Hypothalamus (tissue), 51 donors: ENCODE measurements around the gene CCT8.
A peak's percentile ranks its signal among the peaks of the same experiment; 100 is the strongest.

Source experiments
- DNase-seq, 51 donors: peaks; one replicate each; lab custom pipeline; 2025; lab: John Stamatoyannopoulos, UW

The CCT8 gene, protein sequence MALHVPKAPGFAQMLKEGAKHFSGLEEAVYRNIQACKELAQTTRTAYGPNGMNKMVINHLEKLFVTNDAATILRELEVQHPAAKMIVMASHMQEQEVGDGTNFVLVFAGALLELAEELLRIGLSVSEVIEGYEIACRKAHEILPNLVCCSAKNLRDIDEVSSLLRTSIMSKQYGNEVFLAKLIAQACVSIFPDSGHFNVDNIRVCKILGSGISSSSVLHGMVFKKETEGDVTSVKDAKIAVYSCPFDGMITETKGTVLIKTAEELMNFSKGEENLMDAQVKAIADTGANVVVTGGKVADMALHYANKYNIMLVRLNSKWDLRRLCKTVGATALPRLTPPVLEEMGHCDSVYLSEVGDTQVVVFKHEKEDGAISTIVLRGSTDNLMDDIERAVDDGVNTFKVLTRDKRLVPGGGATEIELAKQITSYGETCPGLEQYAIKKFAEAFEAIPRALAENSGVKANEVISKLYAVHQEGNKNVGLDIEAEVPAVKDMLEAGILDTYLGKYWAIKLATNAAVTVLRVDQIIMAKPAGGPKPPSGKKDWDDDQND

DNA sequence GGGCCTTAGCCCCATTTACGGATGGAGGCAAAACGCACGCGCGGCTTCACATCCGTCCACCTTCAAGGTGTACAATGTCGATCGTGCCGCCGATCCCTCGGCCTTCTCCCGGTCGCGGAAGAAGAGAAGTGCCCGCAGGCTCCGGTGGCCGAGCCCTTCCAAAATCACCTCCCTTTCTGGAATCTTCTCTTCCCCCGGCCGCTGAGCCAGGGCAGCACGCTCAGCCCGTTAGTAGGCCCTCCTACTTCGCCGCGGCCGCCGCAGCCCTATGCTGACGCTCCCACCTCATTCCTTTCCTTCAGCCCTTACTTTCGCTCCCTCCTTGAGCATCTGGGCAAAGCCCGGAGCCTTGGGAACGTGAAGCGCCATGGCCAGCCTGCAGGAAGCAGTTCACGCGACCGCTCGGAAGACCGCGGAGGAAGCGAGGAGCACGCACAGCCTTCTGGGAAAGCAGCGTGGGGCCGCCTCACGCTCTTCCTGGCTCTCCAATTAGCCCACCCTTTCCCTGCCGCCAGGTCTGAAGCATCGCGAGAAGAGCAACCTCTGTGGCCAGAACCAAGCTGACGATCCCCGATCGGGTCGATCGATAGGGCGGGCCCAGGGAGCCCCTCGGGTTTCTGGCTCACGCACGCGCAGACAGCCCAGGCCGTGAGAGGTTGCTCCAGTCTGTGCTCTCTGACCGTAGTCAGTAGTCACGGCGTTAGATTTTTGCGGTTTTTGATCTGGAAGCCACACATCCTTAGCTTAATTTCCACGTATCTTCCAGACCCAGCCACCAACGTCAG lies at the start of gene CCT8:
Gene CCT8 (minus strand): TSS at position 427 of the 785 bp plus-strand sequence. CDS start 58 bp downstream, at position 369.
- peak; percentile 72 to 99 (median 96) for DNase-seq

DNA sequence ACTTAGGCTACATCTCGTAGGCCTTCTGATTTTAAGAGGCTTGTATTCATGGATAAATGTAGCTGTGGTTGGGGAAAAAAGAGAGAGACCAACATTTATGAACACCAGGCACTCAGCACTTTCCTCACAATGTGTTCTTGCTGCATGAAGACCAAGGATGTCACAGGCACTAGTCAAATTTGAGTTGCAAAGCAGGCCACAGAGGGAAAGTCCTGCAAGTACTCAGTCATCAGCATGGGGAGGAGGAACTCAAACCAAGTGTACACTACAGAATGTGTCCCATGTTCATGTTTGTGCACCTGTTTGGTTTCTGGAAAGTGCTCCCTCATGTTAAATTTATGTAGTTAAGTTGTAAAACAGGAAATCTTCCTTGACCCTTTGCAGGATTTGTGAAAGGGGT lies 48.3 kb upstream of the CCT8 start:
- no peak for DNase-seq

DNA sequence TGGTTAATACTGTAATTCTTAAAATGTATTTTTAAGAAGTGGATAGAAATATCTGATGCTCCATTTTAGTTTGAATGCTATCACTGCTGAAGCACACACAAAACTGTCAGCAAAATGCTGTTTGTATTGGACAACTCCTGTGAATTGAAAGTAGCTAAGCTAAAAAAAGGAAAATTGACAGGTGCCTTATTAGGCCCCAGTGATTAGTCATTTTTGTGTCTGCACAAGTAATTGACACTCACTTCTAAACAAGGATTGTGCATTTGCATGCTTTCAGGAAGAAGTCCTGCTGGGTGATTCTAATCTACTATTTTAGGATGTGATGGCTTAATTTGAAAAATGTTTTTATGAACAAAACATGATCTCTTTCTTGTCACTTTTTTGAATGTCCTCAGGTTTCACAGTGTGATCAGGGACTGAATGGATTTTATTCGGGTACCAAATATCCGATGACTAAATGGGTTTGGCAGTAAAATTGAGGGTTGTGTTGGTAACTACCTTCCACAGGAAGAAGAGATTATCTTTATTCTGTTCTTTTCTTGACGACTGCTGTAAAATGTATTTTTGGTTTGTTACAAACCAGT lies 44.0 kb upstream of the CCT8 start:
- DNase-seq: no peak

DNA sequence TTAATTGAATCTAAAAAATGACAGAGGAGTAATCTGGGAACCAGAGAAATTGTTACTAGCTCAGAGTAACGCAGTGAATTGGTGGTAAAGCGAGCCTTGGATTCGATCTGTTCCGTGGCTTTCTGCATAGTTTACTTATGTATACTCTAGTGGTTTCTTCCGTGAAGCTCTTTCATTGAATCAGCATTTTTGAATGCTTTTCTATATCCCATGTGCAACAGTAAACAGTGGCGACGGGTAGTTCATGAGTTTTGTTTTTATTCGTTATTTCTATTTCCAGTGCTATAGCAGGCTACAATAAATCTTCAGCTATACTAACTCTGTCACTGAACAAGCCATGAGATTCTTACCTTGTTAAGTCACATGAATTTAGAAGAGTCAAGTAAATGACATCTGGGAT lies 42.5 kb upstream of the CCT8 start:
- DNase-seq: no peak

DNA sequence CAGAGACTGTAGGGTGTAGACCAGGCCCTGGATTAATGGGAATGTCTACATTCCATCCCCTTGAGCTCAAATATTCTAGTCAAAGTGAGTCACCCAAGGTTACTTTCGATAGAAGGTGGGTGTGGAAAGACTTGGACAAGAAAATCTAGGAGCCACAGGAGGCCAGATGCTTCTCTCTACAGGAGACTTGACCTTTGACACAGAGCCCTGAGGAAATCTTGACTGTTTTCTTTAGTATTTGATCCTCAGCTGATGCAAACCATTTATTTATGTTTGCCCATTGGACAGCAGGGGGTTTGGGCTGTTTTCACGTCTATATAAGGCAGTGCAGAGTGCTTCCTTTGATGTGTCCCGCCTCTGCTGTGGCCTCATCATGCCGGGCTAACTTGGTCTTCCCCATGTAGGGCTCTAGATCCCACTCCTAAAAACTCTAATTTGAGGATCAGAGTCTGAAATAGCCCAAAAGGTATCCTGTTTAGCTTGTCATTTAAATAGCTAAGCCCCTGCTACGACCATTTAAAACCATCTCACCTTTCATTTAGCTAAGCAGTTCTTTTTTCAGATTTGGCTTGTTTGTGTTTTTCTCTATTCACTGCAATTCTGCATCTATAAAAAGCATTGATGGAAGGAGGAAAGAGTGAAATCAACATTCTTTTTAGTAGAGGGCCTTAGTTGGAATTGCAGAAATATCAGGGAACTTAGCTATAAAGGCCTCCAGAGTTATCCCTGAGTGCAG lies 41.5 kb upstream of the CCT8 start:
- DNase-seq: no peak

DNA sequence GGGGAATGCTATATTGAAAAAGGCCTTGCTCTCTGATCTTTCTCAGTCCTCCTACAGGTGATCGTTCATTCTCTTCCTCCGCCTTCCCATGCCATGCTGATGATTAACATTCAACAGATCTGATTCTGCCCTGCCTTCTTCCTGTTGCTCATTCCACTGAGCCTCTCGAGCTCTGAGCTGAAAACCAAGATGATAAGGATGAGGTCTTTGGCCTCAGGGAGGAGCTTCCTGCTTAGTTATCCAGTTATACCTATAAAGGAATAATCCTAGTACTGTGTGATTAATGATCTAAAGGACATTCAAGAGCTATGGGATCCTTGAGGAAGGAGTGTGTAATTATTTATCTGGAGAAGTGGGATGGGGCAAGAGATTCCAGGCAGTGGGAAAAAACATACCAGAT lies 31.8 kb upstream of the CCT8 start:
- no peak for DNase-seq

DNA sequence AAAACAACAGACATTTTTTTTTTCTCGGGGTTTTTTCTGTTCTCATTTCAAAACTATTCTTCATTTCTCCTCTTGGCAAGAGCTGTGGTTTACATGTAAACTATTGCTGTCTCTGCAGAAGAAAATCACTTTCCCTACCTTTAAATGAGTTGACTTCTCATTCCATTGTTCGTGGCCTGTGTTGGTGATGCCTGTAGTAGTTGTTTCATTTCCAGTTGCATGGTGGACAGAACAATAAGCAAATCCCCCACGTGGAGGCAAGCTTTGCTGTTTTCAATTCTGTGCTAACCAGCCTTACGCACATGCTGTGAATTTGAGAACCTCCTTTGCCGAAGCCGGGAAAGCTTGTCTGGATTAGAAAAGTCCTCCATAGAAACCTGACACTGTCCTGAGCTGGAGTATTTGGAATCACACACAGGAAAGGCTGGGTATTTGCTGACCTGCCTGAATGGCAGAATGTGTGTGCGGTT lies 30.8 kb upstream of the CCT8 start:
- DNase-seq: no peak

DNA sequence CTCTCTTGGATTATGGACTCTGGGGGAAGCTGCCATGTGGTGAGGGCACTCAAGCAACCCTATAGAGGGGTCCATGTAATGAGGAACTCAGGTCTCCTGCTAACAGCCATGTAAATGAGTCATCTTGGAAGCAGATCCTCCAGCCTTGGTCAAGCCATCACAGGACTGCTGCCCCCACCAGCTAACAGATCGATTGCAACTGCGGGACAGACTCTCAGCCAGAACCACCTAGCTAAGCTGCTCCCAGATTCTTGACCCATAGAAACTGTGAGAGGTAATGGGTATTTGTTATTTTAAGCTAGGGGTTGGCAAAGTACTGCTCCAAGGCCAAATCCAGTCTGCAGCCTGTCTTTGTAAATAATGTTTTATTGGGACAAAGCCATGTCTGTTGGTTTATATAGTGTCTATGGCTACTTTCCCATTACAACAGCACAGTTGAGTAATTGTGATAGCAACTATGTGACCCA lies 29.4 kb upstream of the CCT8 start:
- DNase-seq: no peak

DNA sequence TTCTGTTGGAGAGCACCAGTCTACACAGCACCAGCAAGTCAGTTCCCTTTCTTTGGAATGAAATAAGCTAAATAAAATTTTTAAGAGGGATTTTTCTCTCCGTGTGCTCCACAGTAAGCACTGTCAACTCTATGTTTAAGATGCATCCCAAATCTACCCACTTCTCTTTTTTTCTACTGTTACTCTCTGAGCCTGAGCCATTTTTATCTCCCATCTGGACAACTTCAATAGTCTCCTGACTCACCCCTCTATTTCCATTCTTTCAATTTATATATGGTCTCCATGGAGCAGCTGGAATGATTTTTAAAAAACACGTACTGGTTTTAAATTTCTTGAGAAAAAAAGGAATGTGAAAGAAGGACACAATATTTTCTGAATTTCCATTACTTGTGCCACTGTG lies 24.7 kb upstream of the CCT8 start:
- DNase-seq: no peak

DNA sequence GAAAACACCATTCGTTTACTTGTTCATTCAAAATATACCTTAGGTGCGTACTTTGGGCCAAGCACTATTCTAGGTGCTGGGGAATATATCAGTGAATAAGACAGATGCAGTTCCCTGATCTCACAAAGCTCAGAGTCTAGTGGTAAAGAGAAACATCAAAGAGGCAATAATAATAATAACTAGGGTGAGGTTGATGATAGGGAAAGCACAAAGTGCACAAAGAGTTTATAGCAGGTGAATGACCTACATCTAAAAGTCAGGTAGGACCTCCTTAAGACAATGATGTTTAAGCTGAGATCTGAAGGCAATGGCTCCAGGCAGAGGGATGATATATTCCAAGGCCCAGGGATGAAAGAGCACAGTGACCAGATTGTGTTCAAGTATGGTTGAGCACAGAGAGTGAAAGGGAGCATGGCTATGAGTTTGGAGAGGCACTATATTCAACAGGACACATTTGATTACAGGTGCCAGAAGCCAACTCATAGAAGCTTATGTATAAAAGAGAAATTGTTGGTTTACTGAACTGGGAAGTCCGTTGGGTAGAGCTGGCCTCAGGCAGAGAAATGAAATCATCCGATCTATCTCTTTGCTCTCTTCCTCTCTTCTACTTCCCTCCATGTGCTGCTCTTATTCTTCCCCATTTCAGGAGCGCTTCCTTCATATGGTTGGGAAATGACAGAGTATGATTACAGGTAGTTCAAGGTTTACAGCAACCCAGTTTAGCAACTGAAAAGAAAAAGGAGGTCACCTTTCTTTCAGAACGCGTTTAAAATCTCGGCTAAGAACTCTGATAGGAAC lies 23.0 kb upstream of the CCT8 start:
- DNase-seq: no peak

DNA sequence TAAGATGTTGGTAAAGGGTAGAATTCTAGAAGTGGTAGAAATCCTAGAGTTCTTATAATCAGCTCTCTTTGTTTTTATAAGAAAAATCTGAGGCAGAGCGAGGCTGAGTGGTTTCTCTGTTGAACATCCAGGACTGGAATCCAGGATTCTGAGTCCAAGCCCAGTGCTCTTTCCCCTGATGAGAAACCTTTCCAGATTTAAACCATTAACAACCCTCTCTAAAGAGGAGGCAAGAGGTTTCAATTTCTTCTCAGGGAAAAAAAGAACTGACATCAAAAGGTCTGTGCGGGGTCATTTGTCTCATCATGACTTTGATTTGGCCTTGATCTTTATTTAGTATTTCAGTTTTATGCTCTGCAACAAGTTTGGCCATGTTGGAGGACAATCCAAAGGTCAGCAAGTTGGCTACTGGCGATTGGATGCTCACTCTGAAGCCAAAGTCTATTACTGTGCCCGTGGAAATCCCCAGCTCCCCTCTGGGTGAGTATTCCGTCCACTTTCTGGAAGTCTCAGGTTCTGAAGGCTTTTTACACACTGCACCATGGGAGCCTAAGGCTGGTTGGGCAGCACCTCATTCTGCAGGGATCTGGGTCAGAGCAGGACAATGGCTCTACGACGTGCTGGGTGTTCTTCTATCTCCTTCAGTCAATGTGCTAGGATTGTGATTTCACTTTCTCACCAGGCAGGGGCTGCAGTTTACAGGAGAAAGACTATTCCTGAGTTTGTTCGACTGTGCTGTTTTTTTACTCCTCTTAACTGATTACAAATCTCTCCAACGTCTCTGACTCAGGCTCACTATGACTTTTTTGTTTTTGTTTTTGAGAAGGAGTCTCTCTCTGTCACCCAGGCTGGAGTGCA lies 18.9 kb upstream of the CCT8 start:
- DNase-seq: no peak

DNA sequence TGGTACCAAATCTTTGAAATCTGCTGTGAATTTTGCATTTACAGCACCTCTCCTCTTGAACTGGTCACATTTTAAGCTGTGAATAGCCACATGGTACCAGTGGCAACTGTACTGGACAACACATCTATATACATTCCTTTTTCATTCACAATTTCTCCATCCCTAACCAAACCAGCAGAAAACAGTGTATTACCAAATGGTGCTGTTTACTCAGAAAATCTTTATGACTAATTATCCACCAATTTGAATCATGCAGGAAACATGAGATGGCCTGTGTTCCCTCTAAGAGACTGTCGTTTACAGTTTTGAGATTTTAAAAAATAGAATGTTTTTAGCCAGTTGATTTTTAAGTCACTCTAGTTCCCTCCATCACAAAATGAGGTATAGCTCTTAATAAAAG lies 17.6 kb upstream of the CCT8 start:
- no peak for DNase-seq

DNA sequence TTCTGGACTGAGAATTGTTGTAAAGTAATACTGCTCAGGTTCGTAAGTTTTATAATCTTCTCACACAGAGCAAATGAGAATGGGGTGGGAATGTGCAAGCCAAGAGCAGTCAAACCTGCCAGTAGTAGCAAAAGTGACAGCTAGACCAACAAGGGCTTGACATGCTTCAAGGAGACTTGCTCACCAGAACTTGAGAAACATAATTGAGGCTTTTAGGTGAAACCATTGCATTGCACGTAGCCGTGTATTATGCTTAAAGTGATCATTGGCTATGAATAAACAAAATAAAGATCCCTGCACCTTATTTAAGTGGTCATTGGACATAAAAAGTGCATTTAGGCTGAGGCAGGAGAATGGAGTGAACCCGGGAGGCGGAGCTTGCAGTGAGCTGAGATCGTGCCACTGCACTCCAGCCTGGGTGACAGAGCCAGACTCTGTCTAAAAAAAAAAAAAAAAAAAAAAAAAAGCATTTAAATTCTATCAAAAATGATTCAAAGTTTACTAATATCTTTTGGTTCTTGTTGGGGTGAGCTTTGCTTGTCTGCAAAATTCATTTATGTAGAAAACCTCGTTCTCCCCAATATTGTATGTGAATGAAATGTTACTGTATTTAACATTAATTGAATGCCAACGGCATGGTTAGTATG lies 11.8 kb upstream of the CCT8 start:
- DNase-seq: no peak

DNA sequence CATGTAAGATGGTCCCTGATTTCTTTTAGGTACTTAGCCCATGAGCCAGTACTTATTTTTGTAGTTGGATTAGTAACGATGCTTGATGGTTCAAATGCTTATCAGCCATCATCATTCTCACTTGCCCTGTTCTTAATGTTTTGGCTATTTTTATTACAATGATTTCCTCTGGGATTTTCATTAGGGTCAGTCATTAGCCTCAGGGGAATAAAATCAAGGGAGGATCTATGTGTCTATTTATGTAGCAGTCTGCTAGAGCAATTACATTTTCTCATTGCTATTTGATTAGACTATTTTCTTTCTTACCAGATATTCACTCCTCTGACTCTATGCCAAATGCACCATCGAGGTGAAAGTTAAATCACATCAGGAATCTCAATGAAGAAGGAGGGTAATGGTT lies 10.9 kb upstream of the CCT8 start:
- DNase-seq: no peak

DNA sequence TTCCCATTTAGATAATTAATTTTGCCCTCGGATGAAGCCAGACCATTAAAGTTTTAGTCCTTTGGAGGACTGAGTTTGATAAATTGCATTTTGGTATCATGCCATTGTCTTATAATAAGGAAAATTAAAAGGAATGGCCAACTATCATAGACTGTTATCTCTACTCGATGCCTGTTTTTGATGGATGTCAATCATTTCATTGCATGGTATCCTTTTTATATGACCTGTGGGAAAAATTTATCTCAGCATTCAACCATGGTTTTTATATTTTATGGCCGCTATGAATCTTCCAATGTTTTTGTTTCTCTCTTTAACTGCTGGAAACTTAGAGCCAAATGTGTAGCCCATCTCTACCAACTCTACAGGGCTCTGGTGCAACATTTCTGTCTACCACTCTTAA lies 9.9 kb upstream of the CCT8 start:
- no peak for DNase-seq

DNA sequence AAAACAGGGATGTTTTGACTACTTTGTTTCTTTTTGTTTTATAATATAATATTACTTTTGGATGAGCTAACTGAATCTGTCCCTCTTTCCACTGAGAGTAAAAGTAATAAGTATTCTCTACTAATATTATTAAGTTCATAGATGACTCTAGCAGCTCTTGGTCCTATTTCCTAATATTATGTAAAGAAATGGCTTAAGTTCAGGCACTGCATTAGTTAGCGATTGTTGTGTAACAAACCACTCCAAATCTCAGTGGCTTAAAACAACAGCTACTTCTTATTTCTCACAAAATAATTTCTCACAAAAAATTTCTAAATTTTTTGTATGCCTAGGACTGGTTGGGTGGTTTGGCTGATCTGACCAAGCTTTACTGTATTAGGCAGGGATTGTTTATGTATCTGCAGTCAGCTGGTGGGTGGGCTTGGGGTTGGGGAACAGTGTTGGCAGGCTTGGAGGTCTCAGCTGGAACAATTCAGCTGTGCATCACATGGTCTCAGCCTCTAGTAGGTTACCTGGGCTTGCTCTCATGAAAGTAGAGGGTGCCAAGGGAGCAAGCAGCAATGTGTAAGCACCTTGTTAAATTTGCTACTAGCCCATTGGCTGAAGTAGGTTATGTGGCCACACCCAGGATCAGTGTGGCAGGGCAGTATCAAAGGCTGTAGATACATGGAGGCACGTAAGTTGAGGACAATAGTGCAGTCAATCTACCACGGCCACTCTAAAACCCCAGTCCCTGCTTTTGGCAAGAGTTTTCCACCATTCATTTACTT lies 8.8 kb upstream of the CCT8 start:
- no peak for DNase-seq

DNA sequence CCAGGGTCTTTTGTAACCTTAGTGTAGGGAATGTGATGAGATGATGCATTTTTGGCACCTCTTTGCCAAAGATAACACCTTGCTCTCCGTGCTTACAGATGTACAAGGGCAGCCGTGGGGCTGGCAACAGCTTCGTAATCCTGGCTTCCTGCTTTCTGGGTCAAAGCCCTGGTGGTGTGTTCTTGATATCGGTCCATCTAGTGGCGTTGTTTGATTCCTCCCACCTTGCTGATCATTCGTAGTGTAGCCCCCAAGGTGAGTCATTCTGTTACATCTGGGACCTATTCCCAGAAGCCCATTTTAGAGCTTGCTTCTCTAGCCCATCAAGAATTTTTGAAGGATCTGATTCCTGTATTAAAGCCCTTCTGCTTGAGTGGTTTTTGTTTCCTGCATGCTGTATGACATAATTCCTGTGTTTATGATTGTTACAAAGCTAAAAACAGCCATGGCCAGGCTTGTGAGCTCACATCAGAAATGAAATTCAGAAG lies 7.0 kb upstream of the CCT8 start:
- DNase-seq: no peak
